WI38 (cell line): ENCODE results near the gene ROR2.

Source experiments
- H3K4me3 ChIP-seq: 2 replicates; pipeline ENCODE4 v1.5.1; 2011; ENCODE audit warnings: low read depth, mild to moderate bottlenecking, control low read depth, low read length
- TF ChIP-seq, protein P1 (sequence below): IDR thresholded peaks from 2 replicates; pipeline ENCODE4 v1.5.1; 2012; ENCODE audit warnings: low read depth, mild to moderate bottlenecking, control low read depth, low read length

ROR2 gene

DNA sequence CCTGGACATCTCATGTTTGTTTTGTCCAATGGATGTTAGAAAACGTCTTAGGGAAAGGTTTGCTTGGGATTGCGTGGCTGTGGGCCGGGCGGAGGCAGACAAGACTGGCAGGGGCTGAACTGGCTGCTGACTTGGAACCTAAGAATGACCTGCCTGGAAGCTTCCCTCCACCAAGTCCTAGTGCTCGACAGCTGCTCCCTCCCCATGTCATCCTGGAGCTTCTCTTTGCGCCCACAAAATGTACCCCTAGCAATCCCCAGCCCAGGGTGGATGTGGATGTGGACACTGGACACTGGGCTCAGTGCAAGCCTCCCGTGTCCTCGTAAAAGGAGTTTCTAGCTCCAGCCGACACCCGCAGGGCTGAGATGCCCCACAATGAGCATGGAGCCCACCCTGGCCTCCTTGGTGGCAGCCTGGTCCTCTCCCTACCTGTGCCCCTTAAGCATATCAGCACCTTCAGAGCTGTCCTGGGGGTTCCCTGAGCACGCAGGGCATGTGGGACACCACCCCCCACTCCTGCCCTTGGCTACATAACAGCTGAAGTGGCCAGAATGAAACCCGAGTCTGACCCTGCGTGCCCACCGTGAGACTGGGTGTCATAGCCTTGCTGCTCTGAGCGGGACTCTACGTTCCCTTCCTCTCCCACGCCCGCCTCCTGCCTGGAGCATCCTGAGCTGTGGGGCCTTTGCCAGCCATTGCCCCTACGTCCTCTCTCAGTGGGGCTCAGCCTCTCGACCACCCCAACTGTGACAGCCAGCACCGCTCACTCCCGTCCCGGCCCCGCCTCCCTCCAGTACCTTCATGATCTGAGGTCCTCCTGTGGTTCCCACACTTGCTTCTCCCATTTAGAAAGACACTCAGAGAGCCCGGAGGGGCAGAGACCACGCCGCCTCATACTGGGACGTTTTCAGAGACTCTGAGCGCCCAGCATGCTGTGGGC lies 180.8 kb downstream of the ROR2 start:
- TF ChIP-seq, protein P1, sequence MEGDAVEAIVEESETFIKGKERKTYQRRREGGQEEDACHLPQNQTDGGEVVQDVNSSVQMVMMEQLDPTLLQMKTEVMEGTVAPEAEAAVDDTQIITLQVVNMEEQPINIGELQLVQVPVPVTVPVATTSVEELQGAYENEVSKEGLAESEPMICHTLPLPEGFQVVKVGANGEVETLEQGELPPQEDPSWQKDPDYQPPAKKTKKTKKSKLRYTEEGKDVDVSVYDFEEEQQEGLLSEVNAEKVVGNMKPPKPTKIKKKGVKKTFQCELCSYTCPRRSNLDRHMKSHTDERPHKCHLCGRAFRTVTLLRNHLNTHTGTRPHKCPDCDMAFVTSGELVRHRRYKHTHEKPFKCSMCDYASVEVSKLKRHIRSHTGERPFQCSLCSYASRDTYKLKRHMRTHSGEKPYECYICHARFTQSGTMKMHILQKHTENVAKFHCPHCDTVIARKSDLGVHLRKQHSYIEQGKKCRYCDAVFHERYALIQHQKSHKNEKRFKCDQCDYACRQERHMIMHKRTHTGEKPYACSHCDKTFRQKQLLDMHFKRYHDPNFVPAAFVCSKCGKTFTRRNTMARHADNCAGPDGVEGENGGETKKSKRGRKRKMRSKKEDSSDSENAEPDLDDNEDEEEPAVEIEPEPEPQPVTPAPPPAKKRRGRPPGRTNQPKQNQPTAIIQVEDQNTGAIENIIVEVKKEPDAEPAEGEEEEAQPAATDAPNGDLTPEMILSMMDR, result no peak
- H3K4me3 ChIP-seq, result no peak overlapping the region

DNA sequence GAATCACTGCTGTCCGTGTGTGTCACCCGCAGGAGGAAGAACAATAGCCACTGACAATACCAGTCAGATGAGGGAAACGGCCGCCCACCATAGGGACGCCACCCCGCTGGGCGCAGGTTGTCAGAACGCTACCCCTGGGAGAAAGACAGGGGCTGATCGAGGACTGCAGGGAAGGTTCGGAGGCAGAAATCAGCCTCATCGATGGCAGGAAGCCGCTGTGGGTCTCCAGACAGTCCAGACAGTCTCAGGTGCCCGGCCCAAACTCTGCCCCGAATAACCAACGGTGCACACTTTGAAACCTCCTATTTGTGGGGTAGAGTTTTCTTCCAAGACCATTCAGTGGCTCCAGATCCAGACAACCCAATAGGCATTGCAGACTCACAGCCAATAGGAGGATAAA lies 181.5 kb downstream of the ROR2 start:
- TF ChIP-seq, protein P1, result no peak
- H3K4me3 ChIP-seq, result no peak overlapping the region

DNA sequence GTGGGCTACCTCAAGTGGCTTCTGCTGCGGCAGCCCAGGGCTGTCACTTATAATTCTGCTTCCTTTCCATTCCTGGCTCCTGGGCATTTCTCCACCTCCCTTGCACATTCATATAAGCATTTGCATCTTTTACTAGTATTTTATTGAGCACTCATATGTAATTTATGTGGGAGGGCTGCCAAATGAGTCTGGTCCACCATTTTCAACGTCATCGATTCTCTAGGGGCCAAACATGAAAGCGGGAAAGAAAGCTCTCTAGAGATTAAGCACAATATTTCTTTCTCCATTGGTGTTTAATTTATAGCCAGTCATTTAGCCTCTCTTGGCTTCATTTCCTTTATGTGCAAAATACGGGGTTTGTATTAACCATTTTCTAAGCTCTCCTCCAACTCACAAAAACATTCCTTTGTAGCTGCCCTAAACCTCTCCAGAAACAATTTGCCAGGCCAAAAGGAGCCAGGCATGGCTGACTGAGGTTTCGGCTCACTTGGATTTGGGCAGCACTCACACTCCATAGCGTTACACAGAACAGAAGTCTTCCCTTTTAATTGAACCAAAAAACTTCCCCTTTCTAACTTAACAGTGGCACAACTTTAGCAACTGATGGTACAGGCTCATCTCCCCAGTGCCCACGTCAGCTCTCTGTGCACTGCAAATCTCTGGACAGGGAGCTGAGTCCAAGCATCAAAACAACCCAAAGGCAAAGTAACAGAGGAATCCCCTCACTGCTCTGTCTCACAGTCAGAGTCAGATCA lies 183.5 kb downstream of the ROR2 start:
- no peak overlapping the region for H3K4me3 ChIP-seq
- TF ChIP-seq, protein P1, result no peak

DNA sequence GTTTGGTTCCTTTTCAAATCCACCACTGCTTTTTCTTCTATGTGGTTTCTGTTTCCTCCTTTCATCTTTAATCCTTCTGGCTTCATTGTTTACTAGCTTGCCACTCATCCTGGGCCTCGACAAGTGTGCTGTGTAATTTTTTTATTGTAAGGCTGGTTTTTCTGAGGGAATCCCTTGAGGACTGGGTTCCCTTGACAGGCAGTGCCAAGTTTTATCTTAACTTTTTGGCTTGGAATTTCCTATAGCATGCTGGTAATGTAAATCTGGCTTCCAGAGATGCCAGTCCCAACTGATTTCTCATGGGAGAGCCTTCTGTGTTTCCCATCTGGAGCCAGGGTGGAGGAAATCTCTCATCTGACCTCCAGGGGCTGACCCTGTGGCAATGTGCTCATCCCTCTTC lies 184.7 kb downstream of the ROR2 start:
- H3K4me3 ChIP-seq, result no peak overlapping the region
- TF ChIP-seq, protein P1, result no peak

DNA sequence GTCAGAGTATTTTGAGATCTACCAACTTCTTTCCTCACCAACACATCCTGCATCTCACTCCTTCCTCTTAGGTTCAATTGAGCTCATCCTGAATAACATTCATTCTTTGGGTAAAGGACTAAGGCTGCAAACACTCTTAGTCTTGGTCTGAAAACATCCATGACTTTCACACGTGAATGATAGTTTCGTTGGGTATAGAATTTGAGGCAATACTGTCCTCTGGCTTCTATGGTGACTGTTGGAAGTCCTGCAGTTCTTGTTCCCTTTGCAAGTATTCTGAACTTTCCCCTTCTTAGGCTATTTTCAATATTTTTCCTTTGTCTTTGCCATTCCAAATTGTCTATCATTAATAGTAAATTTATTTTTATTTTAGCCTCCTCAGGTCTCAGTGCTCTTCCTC lies 185.4 kb downstream of the ROR2 start:
- no peak overlapping the region for H3K4me3 ChIP-seq
- TF ChIP-seq, protein P1, result no peak

DNA sequence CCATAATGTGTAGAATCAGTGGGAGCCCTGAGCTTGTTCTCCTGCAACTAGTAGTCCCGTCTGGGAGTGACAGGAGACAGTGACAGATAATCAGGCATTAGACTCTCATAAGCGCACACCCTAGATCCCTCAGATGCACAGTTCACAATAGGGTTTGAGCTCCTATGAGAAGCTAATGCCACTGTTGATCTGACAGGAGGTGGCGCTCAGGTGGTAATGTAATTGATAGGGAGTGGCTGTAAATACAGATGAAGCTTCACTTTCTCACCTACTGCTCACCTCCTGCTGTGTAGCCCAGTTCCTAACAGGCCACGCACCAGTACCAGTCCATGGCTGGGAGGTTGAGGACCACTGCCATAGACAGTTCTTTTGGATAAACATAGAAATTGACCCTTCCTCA lies 188.7 kb downstream of the ROR2 start:
- TF ChIP-seq, protein P1, result no peak

DNA sequence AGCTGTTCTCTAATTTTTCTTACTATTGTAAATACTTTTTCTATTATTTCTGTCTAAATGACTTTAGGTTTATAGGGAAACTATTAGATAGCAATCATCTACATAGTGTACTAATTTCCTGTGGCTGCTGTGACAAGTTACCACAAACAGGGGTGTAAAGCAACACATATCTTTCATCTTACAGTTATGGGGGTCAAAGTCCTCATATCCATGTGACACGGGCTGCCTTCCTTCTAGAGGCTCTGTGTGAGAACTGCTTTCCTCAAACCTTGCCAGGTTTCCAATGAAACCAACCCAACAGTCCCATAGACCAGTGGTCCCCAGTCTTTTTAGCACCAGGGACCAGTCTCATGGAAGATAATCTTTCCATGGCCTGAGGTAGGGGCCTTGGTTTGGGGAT lies 189.1 kb downstream of the ROR2 start:
- TF ChIP-seq, protein P1, result no peak

More for the DNA sequence above, 188.7 kb downstream of the ROR2 start:
- no peak overlapping the region for H3K4me3 ChIP-seq

More for the DNA sequence above, 189.1 kb downstream of the ROR2 start:
- no peak overlapping the region for H3K4me3 ChIP-seq
